CD1c-positive myeloid dendritic cell (primary cell): ENCODE measurements around the gene OR4F15.

Experiments used
- DNase-seq: peaks from one replicate; pipeline ENCODE4 v3.0.0-alpha.2; 2016; ENCODE audit errors: extremely low spot score

The OR4F15 gene

GRCh38 chr15:101804375-101804774 lies 7.6 kb upstream of the OR4F15 start:
- no peak for DNase-seq

- DNase-seq = no peak
Observed at GRCh38 chr15:101804941-101805340, 7.1 kb upstream of the OR4F15 start.

- DNase-seq = no peak
Observed at GRCh38 chr15:101805605-101806345, 6.2 kb upstream of the OR4F15 start.

GRCh38 chr15:101807345-101807945 lies 4.6 kb upstream of the OR4F15 start:
- no peak for DNase-seq

- no peak for DNase-seq
Observed at GRCh38 chr15:101808201-101808600, 3.8 kb upstream of the OR4F15 start.

- DNase-seq = no peak
Observed at GRCh38 chr15:101810456-101810855, 1.5 kb upstream of the OR4F15 start.

- DNase-seq = no peak
Observed at GRCh38 chr15:101810876-101811275, 1.1 kb upstream of the OR4F15 start.

- DNase-seq = no peak
Observed at GRCh38 chr15:101813803-101814534, 2.0 kb downstream of the OR4F15 start.

GRCh38 chr15:101820781-101821180 lies 8.8 kb downstream of the OR4F15 start:
- no peak for DNase-seq

GRCh38 chr15:101827257-101827656 lies 15.3 kb downstream of the OR4F15 start:
- no peak for DNase-seq

GRCh38 chr15:101828774-101829173 lies 16.8 kb downstream of the OR4F15 start:
- no peak for DNase-seq

GRCh38 chr15:101841656-101842055 lies 29.7 kb downstream of the OR4F15 start:
- no peak for DNase-seq

GRCh38 chr15:101844916-101845315 lies 32.9 kb downstream of the OR4F15 start:
- DNase-seq = no peak

GRCh38 chr15:101852356-101852755 lies 40.4 kb downstream of the OR4F15 start:
- no peak for DNase-seq
